Erythroblast (primary cell): ENCODE results near the gene SRD5A2.
"Not testable (repeated sequence)": the region's sequence is repeated elsewhere in the genome, so short reads cannot be mapped to it uniquely, and the experiment has no call there.

ENCODE experiments used
- DNase-seq, 2 experiments: peaks; one replicate each; lab custom pipeline; 2025; lab: John Stamatoyannopoulos, UW
- GATA1 ChIP-seq: IDR thresholded peaks from 2 replicates; pipeline ENCODE4 v1.6.1; 2011; ENCODE audit warnings: low read depth, mild to moderate bottlenecking, control low read depth, low read length, moderate library complexity
- POLR2A ChIP-seq: IDR thresholded peaks from 2 replicates; pipeline ENCODE4 v1.6.1; 2011; ENCODE audit warnings: mild to moderate bottlenecking, low read length

Gene SRD5A2

DNA sequence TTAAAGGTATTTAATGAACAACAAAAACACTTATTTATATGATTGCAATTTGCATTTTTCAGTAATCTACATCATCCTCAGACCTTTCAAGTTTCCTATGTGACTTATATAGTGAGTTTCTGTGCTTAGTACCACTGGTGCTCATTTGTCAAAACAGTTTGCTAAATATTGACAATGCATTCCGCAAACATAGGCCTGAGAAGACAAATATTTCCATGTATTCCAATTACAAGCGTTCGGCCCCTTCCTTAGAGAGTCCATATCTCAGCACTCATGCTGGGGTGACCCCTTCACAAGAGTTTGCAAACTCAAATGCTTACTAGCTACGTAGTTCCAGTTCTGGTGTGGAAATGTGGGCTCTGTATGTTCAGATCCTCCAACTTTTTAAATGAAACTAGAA, 56.1 kb downstream of the SRD5A2 start:
- no peak for TF ChIP-seq POLR2A
- no peak for TF ChIP-seq GATA1
- no peak for DNase-seq

- TF ChIP-seq POLR2A (no peak), GATA1 (no peak)
- DNase-seq: peak; percentile 42 to 68
Measured at GRCh38 chr2:31523871-31524492, 56.8 kb downstream of the SRD5A2 start.

- TF ChIP-seq GATA1 (no peak), POLR2A (no peak)
- no peak for DNase-seq
Measured at GRCh38 chr2:31522786-31523185, 58.0 kb downstream of the SRD5A2 start.

GRCh38 chr2:31517442-31518203, 63.1 kb downstream of the SRD5A2 start:
- TF ChIP-seq POLR2A (no peak), GATA1 (no peak)
- no peak for DNase-seq

DNA sequence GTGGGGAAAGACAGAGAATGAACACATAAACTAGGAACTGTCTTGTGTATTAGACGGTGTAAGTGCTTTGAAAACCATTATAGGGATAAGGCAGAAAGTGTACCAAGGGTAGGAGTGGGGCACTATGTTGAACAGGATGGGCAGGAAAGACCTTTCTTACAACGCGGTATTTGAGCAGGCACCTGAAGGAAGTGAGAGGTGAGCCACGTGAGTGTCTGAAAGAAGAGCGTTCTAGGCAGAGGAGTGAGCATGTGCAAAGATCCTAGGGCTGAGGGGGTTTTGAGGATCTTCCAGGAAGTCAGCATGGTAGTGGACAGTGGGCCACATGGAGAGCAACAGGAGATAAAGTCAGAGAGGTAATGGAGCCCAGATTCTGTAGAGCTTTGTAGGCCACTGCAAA, 65.2 kb downstream of the SRD5A2 start:
- DNase-seq: no peak
- no peak for TF ChIP-seq POLR2A
- TF ChIP-seq GATA1: no peak

DNA sequence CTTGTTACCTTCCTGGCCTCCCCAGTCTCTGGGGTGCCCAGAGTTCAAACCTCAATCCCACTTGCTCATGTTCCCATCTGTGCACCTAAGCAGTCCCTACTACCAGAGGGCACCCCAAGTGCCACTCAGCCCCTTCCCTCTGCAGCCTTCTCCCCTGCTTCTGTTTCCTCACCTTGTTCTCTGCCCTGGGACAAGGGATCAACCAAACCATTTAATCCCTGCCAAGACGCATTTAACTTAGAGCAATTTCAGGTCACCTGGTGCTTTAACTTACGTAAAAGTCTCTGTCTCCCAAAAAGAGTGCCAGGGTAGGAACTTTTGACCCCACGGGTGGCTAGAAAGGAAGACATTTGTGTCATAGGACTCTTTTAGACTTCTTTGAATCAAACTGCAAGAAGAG, 67.2 kb downstream of the SRD5A2 start:
- TF ChIP-seq GATA1 (no peak), POLR2A (no peak)
- no peak for DNase-seq

DNA sequence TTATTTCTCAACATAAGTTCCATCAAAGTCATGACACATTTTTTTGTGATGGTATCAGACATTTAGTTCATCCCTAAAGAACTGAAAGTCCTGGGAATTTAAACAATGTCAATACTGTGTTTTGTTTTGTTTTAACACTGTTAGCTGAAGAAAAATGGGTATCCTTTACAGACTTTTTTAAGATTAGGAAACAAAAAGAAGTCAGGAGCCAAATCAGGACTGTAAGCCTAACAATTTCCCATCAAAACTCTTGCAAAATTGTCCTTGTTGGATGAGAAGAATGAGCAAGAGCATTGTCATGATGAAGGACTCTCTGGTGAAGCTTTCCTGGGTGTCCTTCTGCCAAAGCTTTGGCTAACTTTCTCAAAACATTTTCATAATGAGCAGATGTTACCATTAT, 69.4 kb downstream of the SRD5A2 start:
- no peak for TF ChIP-seq GATA1
- no peak for DNase-seq

DNA sequence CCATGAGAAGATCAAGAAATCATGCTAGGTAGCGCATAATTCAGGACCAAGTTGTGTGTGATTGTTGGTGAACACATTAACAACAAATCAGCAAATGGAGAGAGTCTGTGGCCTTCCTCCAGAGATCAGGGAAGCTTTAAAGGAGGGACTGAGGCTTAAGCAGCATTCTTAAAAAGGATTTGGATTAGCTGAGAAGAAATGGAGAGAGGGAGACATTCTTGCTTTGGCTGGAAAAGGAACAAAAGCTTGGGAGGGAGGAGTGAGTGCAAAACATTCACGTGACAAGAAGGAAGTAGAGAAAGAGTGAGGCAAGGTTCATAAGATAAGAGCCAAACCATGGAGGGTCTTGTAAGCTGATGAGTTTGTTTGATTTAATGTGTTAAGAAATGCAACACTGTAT, 75.6 kb downstream of the SRD5A2 start:
- DNase-seq: no peak

GRCh38 chr2:31504311-31504710, 76.4 kb downstream of the SRD5A2 start:
- TF ChIP-seq POLR2A: no peak
- TF ChIP-seq GATA1: no peak

More for the DNA sequence above, 75.6 kb downstream of the SRD5A2 start:
- TF ChIP-seq POLR2A (no peak), GATA1 (no peak)

DNA sequence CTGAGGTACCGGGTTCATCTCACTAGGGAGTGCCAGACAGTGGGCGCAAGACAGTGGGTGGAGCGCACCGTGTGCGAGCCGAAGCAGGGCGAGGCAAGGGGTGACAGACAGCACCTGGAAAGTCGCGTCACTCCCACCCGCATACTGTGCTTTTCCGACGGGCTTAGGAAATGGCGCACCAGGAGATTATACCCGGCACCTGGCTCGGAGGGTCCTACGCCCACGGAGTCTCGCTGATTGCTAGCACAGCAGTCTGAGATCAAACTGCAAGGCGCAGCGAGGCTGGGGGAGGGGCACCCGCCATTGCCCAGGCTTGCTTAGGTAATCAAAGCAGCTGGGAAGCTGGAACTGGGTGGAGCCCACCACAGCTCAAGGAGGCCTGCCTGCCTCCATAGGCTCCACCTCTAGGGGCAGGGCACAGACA, 84.3 kb downstream of the SRD5A2 start:
- not testable (repeated sequence) for DNase-seq

More at GRCh38 chr2:31504311-31504710, 76.4 kb downstream of the SRD5A2 start:
- no peak for DNase-seq

GRCh38 chr2:31489339-31489738, 91.4 kb downstream of the SRD5A2 start:
- DNase-seq: not testable (repeated sequence)

DNA sequence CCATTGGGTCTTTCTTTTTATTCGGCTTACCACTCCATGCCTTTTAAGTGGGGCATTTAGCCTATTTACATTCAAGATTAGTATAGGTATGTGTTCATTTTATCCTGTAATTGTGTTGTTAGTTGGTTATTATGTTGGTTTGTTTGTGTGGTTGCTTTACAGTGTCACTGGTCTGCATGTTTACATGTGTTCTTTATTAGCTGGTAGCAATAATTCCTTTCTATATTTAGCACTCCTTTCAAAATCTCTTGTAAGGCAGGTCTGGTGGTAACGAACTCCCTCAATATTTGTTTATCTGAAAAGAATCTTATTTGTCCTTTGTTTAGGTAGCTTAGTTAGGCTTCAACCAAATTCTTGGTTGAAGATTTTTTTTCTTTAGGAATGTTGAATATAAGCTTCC, 97.5 kb downstream of the SRD5A2 start:
- DNase-seq: no peak
- TF ChIP-seq POLR2A: no peak
- TF ChIP-seq GATA1: no peak

DNA sequence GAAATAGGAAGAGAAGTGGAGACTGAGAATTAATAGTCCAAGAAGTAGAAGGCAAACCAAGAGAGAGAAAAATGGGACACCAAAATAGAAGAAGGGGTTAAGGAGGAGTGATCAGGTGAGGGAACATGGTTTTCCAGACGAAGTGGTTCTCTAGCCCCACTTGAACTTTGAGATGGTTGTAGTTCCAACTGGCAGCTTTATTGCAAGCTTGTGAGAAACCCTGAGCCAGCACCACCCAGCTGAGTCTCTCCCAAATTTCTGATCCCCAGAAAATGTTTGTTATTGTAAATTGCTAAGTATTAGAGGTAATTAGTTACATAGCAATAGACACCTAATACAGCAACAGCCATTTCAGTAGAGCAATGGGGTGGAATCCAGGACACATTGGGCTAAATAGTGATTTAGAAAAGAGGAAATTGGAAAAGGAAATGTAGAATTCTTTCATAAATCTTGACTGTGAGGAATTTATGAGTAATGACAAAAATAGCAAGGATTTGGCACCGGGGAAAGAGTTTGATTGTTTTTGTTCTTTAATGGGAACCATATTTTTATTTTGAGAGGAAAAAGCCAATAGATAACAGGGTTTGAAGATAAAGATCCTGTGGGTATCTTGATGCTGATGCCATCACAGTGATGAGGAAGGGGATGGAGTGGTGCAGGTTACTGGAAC, 104.1 kb downstream of the SRD5A2 start:
- TF ChIP-seq GATA1 (no peak), POLR2A (no peak)
- DNase-seq: no peak

DNA sequence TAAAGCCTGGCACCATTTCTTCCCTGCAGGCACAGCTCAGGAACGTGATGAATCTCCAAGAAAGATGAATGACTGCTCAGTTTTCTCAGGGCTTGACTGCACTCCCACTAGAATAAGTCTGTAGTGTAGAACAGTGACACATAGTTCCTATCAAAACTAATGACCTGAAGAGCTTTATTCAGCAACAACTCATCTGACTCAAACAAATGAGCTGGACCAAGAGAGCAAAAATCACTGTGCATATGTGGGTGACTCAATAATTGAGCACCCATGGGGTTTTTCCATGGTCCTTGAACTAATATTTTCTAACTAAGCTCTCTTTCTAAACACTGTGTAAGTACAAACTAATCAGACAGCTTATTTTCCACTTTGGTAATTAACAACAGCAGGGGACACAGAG, 105.0 kb downstream of the SRD5A2 start:
- DNase-seq: no peak
- TF ChIP-seq GATA1 (no peak), POLR2A (no peak)
